Fibroblast of mammary gland (primary cell): Measurements from ENCODE around the gene SEPHS1.

Experiments used
- DNase-seq: peaks from one replicate; pipeline ENCODE4 v3.0.0-alpha.2; 2010; ENCODE audit warnings: low read depth
- H3K4me3 ChIP-seq: 2 replicates; pipeline ENCODE4 v1.5.1; 2011; ENCODE audit warnings: low read depth, mild to moderate bottlenecking, low read length, moderate library complexity; ENCODE audit not compliant: control insufficient read depth
- CTCF ChIP-seq: conservative IDR thresholded peaks from 2 replicates; pipeline ENCODE4 v1.5.1; 2011; ENCODE audit warnings: low read depth, low read length, inconsistent platforms; ENCODE audit not compliant: control insufficient read depth, insufficient read depth

Gene SEPHS1

GRCh38 chr10:13317474-13317873 lies 30.6 kb downstream of the SEPHS1 start:
- no peak overlapping the region for H3K4me3 ChIP-seq
- no peak for DNase-seq
- no peak for TF ChIP-seq CTCF

GRCh38 chr10:13316635-13317311 lies 31.3 kb downstream of the SEPHS1 start:
- DNase-seq: no peak
- no peak overlapping the region for H3K4me3 ChIP-seq
- no peak for TF ChIP-seq CTCF

- no peak overlapping the region for H3K4me3 ChIP-seq
- TF ChIP-seq CTCF: no peak
- DNase-seq: no peak
Observed at GRCh38 chr10:13315361-13315760, 32.7 kb downstream of the SEPHS1 start.

GRCh38 chr10:13311177-13311575 lies 36.9 kb downstream of the SEPHS1 start:
- H3K4me3 ChIP-seq: no peak overlapping the region
- no peak for TF ChIP-seq CTCF
- peak; percentile 26 for DNase-seq

GRCh38 chr10:13310518-13311176 lies 37.4 kb downstream of the SEPHS1 start:
- H3K4me3 ChIP-seq: no peak overlapping the region
- no peak for DNase-seq
- no peak for TF ChIP-seq CTCF

GRCh38 chr10:13309792-13310191 lies 38.3 kb downstream of the SEPHS1 start:
- no peak overlapping the region for H3K4me3 ChIP-seq

More at GRCh38 chr10:13309792-13310191, 38.3 kb downstream of the SEPHS1 start:
- DNase-seq: no peak
- TF ChIP-seq CTCF: no peak
